HG02678 (cell line): ENCODE results near the gene FAM193A.
"Not testable (repeated sequence)": the region's sequence is repeated elsewhere in the genome, so short reads cannot be mapped to it uniquely, and the experiment has no call there.

Experiments used
- ATAC-seq: cut with Tn5 transposase; IDR thresholded peaks from one replicate; pipeline ENCODE4 v1.9.1; 2021; ENCODE audit warnings: mild to moderate bottlenecking, moderate library complexity; ENCODE audit not compliant: unreplicated experiment

Gene FAM193A

DNA sequence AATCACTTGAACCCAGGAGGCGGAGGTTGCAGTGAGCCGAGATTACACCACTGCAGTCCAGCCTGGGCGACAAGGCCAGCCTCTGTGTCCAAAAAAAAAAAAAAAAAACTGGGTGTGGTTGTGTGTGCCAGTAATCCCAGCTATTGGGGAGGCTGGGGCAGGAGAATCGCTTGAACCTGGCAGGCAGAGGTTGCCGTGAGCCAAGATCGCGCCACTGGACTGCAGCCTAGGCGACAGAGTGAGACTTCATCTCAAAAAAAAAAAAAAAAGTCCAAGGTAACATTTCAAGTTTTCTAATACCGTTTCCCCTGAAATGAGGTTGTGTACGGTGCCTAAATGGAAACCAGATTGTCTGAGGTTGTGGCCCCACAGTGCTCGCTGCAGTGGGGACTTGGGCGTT lies 35.6 kb downstream of the FAM193A start:
- no peak for ATAC-seq

DNA sequence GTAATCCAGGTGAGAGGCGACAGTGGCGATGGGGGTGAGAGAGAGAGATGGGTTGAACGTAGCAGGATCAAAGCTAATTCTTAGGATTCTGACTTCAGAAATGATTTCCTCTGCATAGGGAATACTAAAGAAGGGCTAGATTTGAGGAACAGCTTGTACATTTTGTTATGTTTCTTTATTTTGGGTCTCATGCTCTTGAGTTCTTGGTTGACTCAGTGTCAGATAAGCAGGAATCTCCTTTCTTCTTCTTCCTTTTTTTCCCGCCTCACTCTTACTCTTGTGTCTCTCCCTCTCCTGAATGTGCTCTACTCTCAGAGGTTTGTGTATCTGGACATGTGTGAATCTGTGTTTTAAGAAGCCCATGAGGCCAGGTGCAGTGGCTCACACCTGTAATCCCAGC lies 36.4 kb downstream of the FAM193A start:
- ATAC-seq = no peak

DNA sequence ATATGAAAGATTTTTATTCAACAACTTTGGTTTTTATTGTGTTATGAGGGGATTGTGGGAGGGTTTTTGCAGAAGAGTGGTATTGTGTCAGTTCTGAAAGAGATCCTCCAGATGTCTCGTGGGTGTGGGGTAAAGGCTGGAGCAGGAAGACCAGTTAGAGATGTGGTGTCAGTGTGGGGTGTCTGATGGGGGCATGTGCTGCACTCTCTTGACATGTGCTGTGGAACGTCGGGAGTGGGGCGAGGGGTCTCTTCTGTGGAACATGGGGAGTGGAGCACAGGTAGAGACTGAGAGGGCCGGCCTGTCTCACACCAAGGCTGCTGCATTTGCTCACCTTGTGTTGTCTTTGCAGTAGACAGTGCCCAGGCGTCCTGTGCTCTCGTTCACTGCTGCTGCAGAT lies 37.6 kb downstream of the FAM193A start:
- no peak for ATAC-seq

DNA sequence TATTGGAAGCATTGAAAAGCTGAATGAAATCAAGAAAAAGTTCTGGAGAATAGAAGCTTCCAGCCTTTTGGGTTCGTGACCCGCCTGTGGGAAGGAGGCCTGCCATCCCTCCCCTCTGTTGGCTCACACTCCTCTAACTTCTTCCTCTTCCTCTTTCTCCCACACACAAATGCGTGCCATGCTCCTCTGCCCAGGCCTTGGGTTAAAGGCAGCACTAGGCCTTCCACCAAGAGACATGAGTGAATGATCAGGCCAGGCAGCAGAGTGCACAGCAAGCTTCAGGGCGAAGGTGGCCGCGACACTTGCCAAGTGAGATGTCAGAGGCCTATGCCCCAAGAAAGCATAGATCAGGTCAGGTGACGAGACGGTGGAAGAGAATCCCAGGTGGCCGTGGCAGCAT lies 38.4 kb downstream of the FAM193A start:
- ATAC-seq = no peak

DNA sequence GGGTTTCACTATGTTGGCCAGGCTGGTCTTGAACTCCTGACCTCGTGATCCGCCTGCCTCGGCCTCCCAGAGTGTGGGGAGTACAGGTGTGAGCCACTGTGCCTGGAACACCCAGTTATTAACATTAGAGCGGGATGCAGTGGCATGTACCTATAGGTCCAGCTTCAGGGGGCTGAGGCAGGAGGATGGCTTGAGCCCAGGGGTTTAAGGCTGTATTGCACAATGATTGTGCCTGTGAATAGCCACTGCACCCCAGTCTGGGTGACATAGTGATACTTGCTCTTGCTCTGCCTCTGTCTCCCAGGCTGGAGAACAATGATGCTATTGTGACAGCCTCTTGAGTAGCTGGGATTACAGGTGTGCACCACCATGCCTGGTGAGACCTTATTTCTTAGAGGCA lies 39.8 kb downstream of the FAM193A start:
- no peak for ATAC-seq

DNA sequence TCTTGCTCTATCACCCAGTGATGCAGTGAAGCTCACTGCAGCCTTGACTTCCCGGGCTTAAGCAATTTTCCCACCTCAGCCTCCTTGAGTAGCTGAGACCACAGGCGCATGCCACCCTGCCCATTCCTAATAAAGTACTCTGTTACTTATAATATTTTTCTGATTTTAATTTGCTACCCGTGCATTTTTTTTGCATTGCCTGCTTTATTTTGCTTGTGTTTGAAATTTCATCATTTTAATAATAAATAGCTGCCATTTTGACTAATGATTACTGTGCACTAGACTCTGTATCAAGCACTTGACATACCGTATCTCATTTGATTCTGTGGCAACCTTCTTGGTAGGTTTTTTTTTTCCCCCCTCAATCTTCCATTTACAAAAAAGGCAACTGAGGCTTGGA lies 41.7 kb downstream of the FAM193A start:
- ATAC-seq = no peak

DNA sequence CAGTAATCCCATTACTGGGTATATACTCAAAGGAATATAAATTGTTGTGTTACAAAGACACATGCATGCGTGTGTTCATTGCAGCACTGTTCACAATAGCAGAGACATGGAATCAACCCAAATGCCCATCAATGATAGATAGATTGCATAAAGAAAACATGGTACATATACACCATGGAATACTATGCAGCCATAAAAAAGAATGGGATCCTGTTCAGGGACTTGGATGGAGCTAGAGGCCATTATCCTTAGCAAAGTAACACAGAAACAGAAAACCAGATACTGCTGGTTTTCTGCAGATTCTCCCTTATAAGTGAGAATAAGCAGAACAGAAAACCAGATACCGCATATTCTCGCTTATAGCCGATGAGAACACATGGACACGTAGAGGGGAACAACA lies 43.5 kb downstream of the FAM193A start:
- no peak for ATAC-seq

DNA sequence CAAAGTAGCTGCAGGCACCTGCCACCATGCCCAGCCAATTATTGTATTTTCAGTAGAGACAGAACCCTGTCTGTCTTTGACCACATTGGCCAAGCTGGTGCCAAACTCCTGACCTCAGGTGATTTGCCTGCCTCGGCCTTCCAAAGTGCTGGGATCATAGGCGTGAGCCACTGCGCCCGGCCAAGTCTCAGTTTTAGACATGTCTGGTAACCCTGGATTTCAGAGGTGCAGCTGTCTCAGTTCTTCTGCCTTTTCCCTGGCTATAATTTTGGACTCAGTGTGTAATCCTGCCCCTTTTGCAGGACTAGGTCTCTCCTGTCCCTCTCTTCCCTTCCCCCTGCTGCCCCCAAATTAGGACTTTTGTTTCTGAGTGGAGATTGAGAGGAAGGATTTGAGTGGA lies 46.6 kb downstream of the FAM193A start:
- no peak for ATAC-seq

DNA sequence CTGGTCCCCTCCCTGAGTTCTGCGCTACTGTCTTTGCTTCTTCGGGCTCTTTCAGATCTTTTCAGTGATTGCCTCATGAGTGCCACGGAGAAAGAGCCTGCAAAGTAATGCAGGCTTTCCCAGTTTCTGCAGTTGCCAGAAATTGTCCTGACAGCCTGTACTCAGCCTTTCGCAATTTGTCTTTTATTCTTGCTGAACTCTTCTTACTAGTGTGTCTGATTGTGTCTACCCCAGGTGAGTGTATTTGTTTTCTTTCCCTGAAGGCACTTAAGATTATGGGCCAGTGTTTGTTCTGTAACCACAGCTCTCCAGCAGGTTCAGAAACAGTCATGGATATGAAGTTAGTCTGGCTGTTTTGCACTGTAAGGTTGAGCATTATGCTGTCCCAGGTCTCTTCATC lies 47.1 kb downstream of the FAM193A start:
- ATAC-seq = no peak

DNA sequence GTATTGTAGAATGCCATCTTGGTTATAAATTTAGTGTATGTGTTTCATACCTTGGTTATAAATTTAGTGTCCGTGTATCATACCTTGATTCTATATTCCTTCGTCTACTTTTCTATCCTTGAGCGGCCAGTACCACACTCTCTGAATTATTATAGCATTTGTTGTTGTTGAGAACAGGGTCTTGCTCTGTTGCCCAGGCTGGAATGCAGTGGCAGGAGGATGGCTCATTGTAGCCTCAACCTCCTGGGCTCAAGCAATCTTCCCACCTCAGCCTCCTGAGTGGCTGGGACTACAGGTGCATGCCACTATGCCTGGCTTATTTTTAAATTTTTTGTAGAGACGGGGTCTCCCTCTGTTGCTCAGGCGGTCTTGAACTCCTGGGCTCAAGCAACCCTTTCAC lies 50.1 kb downstream of the FAM193A start:
- ATAC-seq = no peak

DNA sequence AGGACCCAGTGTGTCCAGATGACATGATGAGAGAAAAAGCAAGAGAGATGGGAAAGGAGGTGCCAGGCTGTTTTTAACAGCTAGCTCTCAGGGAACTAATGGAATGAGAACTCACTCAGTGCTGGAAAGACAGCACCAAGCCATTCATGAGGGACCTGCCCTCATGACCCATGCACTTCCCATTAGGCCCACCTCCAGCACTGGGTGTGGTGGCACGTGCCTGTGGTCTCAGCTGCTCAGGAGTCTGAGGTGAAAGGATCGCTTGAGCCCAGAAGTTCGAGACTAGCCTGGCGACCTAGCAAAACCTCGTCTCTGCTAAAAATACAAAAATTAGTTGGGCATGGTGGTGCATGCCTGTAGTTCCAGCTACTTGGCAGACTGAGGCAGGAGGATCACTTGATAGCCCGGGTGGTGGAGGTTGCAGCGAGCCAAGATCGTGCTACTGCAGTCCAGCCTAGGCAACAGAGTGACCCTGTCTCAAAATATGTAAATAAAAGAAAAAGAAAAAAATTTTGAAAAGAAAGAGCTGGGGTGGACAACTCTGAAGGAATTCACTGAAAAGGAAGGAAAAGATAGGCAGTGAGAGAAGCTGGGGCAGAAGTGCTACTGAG lies 50.9 kb downstream of the FAM193A start:
- ATAC-seq = no peak

DNA sequence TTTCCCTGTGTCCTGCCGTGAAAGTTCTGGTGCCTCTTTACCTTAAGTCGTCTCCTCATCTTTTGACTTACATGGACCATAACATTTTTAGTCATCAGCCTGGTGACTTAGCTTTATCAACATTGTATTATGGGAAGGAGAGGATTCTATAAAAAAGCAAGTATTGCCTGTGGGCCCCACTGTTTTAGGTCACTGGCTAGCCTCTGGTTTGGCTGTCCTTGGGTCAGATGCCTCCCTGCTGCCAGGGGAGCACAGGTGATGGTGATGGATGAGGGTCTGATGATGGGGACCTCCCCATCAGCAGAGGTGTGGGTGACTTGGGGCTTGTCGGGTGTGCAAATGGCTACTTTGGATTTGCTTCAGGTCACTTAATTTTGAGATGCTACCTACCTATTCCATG lies 51.8 kb downstream of the FAM193A start:
- no peak for ATAC-seq

DNA sequence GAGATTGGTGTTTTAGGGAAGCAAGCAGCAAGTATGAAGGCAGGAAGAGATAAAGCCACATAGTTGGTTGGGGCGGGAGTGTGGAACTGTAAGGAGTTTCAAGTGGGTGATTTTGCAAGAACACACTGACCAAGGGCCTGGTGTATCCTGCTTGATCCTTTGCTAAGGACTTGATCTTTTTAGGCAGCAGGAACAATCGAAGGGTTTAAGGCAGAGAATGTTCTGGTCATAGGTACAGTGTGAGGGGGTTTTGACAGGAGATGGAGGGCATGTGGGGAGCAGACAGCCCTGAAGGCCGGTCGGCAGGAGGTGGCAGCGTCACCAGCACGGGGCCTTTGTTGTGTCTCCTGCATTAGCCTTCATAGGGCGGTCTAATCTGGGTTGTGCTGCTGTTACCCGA lies 54.7 kb downstream of the FAM193A start:
- ATAC-seq = no peak

DNA sequence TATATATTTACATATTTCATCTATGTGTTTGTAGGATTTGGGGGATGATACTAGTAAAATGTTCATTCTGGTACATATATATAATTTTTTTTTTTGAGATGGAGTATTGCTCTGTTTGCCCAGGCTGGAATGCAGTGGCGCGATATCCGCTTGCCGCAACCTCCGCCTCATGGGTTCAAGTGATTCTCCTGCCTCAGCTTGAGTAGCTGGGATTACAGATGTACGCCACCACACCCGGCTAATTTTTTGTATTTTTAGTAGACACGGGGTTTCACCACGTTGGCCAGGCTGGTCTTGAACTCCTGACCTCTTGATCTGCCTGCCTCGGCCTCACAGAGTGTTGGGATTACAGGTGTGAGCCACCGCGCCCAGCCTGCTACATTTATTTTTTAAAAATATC lies 55.6 kb downstream of the FAM193A start:
- ATAC-seq = not testable (repeated sequence)

DNA sequence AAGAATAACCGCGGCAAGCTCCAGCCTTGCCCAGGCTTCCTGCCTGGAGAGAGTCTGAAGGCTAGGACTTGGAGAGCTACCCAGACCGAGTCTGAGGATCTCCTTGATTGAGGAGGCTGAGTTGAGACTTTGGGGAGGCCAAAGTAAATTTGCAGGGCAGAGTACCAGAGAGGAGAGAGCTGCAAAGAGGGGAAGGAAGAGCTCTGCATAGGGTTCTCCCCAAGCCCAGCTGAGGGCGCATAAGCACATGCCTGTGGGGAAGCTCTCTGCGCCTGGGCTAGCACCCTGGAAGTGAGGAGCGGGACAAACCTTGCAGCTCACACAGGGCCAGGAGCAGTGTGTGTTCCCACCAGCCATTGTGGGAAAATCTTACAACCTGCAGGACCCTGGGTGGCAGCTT lies 56.1 kb downstream of the FAM193A start:
- no peak for ATAC-seq

DNA sequence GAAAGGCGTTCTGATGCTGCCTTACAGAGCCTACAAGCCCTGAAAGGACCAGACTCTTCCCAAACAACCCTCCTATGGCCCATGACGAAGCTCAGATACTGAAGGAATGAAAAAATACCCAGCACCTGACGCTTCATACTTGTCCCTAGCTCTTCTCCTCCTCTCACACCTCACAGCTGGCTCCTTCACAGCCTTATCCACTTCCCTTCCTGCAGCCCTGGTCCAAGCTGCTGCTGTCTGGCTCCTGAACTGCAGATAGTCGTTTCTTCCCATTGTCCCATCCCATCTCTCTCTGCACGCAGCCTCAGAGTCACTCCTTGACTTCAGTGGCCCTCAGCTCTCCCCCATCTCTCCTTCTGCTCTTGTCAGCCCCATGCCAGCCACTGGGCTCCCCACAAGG lies 56.6 kb downstream of the FAM193A start:
- no peak for ATAC-seq

DNA sequence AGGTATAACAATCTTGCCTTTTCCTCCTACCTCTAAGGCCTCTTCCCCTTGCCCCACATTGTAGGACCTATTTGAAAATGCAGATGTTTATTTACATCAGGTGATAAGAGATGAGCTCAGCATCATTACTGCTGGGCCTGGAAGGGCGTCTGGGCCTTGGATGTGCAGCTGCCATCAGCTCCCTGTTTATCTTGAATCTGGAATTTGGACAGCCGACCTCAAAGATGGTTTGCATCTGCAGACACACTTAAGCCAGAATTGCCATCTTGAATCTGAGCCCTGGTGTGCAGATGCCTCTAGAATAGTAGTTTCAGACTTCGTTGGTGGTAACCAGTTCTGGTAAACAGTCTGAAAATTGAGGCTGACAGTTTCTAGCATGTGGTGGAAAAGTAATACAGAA lies 59.0 kb downstream of the FAM193A start:
- ATAC-seq = no peak

DNA sequence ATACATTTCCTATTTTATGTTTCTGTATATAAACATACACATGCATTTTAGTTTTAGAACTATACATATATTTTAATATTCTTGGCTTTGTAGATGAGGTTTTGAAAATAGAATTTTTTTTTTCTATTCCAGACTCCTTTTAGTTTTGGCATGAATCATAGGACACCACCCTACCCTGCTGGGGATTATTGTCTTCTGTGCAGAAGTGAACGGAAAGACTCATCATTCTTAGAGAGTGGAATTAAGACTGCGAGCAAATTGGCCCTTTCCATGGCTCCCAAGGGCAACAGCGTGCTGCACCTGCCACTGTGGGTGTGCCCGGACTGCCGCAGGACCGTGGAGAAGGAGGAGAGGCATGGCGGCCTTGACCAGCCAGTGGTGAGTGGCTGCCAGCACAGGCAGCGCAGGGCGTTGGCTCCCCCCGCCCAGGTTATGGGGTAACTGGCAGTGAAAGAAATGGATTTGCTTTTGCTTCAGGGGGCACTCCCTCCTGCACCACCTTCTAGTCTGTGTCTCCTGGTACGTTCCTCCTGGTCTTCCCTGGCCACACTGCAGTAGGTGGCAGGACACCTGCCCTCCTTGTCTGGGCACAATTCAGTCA lies 59.6 kb downstream of the FAM193A start:
- no peak for ATAC-seq

DNA sequence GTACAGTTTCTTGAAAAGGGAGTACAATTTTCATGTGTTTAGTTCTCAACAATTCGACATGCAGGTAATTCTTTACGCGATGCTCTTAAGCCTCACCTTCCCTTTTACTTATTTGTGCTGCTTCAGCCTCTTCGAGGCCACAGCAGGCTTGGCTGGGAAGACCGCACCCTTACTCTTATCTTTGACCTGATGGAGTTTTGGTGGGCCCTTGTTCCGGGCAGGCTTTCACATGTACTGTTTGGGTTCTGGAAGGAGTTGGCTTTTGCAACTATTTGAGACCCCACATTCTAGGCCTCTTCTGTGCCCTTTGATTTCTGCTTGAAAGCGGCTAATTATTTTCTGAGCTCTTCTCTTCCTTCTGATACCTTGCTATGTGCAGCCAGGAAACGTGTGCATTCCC lies 60.2 kb downstream of the FAM193A start:
- ATAC-seq = no peak

DNA sequence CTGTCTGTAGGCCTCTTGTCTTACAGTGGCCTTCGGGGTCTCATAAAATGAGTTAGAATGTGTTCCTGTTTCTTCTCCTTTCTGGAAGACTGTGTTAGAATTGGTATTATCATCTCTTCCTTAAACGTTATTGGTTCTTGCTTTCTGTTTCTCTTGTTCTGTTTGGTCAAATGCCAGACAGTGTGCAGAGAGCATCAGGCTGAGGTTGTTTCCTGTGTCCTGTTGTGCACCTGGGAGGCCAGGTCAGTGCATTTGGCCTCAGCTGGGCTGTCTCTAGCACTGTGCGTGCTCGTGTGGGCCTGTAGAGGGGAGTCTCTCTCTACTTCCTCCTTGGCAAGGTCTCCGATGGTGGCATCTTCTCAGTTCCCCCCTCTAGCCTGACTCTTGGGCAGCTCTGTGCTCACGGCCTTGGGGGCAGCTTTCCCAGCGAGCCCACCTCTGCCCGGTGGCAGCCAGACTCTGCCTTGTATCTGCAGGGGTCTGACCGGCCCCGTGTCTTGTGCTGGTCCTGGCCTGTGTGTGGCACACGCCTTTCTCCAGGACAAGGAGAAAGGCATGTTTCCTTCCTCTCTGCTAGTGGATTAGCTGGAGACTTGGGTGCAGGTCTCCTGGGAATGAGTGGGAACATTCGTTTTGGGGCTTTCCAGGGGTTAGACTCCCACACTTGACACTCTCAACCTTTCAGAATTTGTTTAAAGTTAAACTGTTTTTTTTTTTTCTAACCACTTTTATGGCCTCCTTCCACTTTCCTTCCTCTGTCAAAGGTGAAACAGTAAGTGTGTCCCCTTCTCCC lies 62.3 kb downstream of the FAM193A start:
- ATAC-seq = peak; percentile 84

DNA sequence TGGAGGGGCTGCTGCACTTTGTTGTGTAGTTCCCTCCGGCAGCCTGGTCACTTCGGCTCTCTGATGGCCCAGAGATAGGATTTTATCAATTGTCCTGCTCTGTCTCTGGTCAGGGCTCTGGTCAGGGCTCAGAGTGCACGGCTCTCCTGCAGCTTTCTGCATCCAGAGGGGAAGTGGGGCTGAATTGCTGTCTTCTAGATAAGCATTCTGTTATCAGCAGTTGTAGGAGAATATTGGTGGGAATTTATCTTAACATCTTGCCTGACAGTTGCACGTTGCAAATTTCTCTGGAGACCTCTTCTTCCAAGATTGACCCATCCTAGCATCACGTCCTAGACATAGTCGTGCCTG lies 62.8 kb downstream of the FAM193A start:
- ATAC-seq = no peak

DNA sequence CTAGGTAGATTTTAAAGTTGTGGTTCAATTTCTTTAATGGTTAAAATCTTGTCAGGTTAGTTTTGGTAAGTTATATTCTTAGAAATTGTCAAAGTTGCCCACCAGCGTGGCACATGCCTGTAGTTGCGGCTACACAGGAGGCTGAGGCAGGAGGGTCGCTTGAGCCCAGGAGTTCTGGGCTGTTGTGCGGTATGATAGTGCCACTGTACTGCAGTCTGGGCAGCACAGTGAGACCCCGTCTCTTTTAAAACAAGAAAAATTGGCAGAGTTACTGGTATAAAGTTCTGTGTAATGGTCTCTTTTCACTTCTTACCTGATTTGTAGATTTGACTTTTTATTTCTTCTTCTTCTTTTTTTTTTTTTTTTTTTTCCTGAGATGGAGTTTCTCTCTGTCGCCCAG lies 64.4 kb downstream of the FAM193A start:
- ATAC-seq = no peak

DNA sequence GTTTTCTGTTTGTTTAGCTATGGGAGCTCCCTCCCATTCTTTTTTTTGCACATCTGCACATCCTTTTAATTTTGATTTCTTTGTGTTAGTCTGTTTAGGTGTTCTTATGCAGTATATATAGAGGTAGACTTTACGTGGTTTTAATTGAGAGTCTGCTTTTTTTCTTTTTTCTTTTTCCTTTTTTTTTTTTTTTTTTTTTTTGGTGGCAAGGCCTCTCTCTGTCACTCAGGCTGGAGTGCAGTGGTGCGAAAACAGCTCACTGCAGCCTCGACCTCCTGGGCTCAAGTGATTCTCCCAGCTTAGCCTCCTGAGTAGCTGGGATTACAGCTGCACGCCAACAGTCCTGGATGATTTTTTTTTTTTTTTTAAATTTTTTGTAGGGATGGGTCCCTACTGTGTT lies 68.2 kb downstream of the FAM193A start:
- ATAC-seq = no peak
